Measurements from ENCODE around the gene PARM1.

- TF ChIP-seq, protein P1, sequence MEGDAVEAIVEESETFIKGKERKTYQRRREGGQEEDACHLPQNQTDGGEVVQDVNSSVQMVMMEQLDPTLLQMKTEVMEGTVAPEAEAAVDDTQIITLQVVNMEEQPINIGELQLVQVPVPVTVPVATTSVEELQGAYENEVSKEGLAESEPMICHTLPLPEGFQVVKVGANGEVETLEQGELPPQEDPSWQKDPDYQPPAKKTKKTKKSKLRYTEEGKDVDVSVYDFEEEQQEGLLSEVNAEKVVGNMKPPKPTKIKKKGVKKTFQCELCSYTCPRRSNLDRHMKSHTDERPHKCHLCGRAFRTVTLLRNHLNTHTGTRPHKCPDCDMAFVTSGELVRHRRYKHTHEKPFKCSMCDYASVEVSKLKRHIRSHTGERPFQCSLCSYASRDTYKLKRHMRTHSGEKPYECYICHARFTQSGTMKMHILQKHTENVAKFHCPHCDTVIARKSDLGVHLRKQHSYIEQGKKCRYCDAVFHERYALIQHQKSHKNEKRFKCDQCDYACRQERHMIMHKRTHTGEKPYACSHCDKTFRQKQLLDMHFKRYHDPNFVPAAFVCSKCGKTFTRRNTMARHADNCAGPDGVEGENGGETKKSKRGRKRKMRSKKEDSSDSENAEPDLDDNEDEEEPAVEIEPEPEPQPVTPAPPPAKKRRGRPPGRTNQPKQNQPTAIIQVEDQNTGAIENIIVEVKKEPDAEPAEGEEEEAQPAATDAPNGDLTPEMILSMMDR (IDR thresholded peaks at IDR 0.05; ENCODE audit: low read depth, low read length): no peak
- TF ChIP-seq EZH2phosphoT487 (IDR thresholded peaks at IDR 0.05; ENCODE audit: low read depth): no peak
Measured at GRCh38 chr4:75004755-75005668, 72.1 kb downstream of the PARM1 start.

Data from OCI-LY3 (cell line).